ENCODE data around the gene PLCD1. TPM values are rescaled to one million over a fixed set of nuclear protein-coding genes. Genes with fewer than 3 reads are reported as not detected.

Gene PLCD1
- total RNA-seq, 1 donor from 2014 or later = 38.6 TPM

DNA sequence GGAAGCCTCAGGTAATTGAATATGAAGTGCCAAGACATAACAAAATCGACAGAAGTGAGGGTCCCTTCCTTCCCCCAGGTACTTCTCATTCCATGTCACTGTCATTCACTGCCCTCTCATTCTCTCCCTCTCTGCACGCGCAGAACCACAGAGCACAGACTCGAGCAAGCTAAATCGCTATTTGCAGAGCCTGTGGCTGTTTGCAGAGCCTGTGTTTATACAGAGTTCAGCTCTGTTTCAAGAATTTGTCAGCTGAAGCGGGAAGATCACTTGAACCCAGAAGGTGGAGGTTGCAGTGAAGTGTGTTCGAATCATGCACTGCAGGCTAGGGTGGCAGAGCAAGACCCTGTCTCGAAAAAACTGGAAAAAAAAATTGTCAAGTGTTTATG is 36.4 kb downstream of the PLCD1 start:
- Histone ChIP-seq H3K4me2 (no peak overlapping the region), H4K20me1 (ENCODE audit: low read depth) (no peaks in the 10 kb centered on the region), H3K36me3 (no peaks in the 10 kb centered on the region), H3K9ac (no peak overlapping the region), H3K79me2 (ENCODE audit: low read depth) (no peaks in the 10 kb centered on the region), H3K9me3 (ENCODE audit: low read depth) (no peaks in the 10 kb centered on the region), H3F3A (ENCODE audit: low read depth) (no peaks in the 10 kb centered on the region), H3K27me3 (peaks cover 5% of the 10 kb centered on the region), H3K4me1 (no peaks in the 10 kb centered on the region), H3K4me3 (no peak overlapping the region), H2AFZ (replicated peaks) (no peak overlapping the region), H3K27ac (no peak overlapping the region)
- no peak for TF ChIP-seq EZH2phosphoT487 (IDR thresholded peaks at IDR 0.05)
- no peak for TF ChIP-seq EZH2 (IDR thresholded peaks at IDR 0.05)
- TF ChIP-seq, protein P1, sequence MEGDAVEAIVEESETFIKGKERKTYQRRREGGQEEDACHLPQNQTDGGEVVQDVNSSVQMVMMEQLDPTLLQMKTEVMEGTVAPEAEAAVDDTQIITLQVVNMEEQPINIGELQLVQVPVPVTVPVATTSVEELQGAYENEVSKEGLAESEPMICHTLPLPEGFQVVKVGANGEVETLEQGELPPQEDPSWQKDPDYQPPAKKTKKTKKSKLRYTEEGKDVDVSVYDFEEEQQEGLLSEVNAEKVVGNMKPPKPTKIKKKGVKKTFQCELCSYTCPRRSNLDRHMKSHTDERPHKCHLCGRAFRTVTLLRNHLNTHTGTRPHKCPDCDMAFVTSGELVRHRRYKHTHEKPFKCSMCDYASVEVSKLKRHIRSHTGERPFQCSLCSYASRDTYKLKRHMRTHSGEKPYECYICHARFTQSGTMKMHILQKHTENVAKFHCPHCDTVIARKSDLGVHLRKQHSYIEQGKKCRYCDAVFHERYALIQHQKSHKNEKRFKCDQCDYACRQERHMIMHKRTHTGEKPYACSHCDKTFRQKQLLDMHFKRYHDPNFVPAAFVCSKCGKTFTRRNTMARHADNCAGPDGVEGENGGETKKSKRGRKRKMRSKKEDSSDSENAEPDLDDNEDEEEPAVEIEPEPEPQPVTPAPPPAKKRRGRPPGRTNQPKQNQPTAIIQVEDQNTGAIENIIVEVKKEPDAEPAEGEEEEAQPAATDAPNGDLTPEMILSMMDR (IDR thresholded peaks at IDR 0.05) = no peak
- H3K27me3 Mint-ChIP-seq (ENCODE audit: insufficient read depth, low read depth) = peaks cover 16% of the 10 kb centered on the region
- H3K4me1 Mint-ChIP-seq = peaks cover 17% of the 10 kb centered on the region
- no peaks in the 10 kb centered on the region for H3K36me3 Mint-ChIP-seq
- H3K27ac Mint-ChIP-seq = no peak overlapping the region
- no peaks in the 10 kb centered on the region for H3K9me3 Mint-ChIP-seq
- no peak overlapping the region for H3K4me3 Mint-ChIP-seq
- DNase-seq (ENCODE audit: low spot score) = no peak

DNA sequence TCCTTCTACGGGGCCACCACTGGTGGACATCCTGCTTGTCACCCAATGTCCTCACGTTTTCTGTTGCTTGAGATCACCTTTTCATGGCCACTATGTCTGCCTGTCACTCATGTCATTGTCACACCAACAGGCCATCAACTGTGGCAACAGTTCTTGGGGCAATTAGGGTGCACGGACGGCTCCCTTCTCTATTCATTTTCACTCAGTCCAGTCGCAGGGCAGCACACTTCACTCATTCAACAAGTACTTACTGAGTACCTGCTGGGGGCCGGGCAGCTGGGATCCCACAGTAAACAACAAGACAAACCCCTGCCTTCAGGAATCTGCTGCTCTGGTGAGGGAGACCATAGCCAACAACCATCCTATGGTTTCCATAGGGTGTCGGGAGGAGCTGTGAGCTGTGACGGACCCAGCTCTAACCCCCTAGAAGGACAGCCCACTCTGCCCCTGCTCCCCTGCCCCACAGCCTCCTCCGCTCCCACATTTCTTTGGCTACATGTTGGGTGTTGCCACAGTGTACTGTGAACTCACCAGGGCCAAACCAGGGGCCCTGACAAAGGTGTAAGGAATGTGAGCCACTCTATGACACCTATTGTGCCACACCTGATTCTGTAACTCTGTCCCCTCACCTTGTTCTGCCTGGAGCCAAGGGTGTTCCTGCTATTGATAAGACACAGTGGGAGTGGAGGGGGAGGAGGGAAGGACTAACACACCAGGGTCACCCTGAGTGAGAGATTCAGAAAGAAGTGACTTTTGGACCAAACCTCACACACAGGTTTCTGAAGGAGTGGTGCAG is 37.0 kb downstream of the PLCD1 start:
- H3K4me3 Mint-ChIP-seq = peak overlapping the region; percentile 28
- H3K4me2 ChIP-seq = no peak overlapping the region
- H3K27me3 Mint-ChIP-seq (ENCODE audit: insufficient read depth, low read depth) = peaks cover 16% of the 10 kb centered on the region
- H3K36me3 Mint-ChIP-seq = no peaks in the 10 kb centered on the region
- no peaks in the 10 kb centered on the region for H3K9me3 Mint-ChIP-seq
- no peak overlapping the region for H3K4me3 ChIP-seq
- no peaks in the 10 kb centered on the region for H3K9me3 ChIP-seq (ENCODE audit: low read depth)
- H3K79me2 ChIP-seq (ENCODE audit: low read depth) = no peaks in the 10 kb centered on the region
- H2AFZ ChIP-seq (replicated peaks) = no peak overlapping the region
- no peaks in the 10 kb centered on the region for H3F3A ChIP-seq (ENCODE audit: low read depth)
- peaks cover 18% of the 10 kb centered on the region for H3K4me1 Mint-ChIP-seq
- H3K9ac ChIP-seq = no peak overlapping the region
- H3K4me1 ChIP-seq = no peaks in the 10 kb centered on the region
- peak overlapping the region; percentile 23 for H3K27ac Mint-ChIP-seq
- TF ChIP-seq, protein P1 (IDR thresholded peaks at IDR 0.05) = no peak
- TF ChIP-seq EZH2 (IDR thresholded peaks at IDR 0.05) = no peak
- TF ChIP-seq EZH2phosphoT487 (IDR thresholded peaks at IDR 0.05) = no peak
- H3K27me3 ChIP-seq = no peaks in the 10 kb centered on the region
- H3K27ac ChIP-seq = no peak overlapping the region
- no peaks in the 10 kb centered on the region for H3K36me3 ChIP-seq
- no peak for DNase-seq (ENCODE audit: low spot score)
- H4K20me1 ChIP-seq (ENCODE audit: low read depth) = no peaks in the 10 kb centered on the region

DNA sequence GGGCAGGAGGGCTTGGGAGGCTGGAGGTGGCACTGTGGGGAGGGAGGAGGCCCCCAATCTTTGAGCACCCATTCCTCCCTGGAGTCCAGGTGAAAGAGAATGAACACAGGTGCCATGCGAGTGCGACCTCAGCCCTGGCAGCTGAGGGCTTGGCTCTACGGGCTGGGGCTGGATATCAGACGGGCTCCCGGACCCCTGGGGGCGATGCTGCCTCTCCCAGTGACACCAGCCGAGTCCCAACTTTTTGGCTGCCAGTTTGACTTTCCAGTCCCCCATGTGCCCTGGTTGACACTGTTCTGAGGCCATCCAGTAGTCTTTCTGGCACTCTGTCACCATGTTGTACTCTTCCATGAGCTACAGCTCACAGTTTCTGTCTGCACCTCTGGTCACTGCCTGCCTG is 37.6 kb downstream of the PLCD1 start:
- Histone ChIP-seq H3K27me3 (no peaks in the 10 kb centered on the region), H3K27ac (no peak overlapping the region), H2AFZ (replicated peaks) (no peak overlapping the region), H4K20me1 (ENCODE audit: low read depth) (no peaks in the 10 kb centered on the region), H3F3A (ENCODE audit: low read depth) (no peaks in the 10 kb centered on the region), H3K9ac (no peak overlapping the region), H3K4me1 (no peaks in the 10 kb centered on the region), H3K4me2 (no peak overlapping the region), H3K79me2 (ENCODE audit: low read depth) (no peaks in the 10 kb centered on the region), H3K4me3 (no peak overlapping the region), H3K9me3 (ENCODE audit: low read depth) (no peaks in the 10 kb centered on the region), H3K36me3 (no peaks in the 10 kb centered on the region)
- no peak for TF ChIP-seq EZH2 (IDR thresholded peaks at IDR 0.05)
- no peak for TF ChIP-seq EZH2phosphoT487 (IDR thresholded peaks at IDR 0.05)
- TF ChIP-seq, protein P1 (IDR thresholded peaks at IDR 0.05) = no peak
- no peak for DNase-seq (ENCODE audit: low spot score)
- Mint-ChIP-seq H3K36me3 (no peaks in the 10 kb centered on the region), H3K27me3 (ENCODE audit: insufficient read depth, low read depth) (peaks cover 16% of the 10 kb centered on the region), H3K4me1 (peaks cover 16% of the 10 kb centered on the region), H3K9me3 (no peaks in the 10 kb centered on the region), H3K27ac (no peak overlapping the region), H3K4me3 (no peak overlapping the region)

Measured in neural progenitor cell (in vitro differentiated cells).